Body of pancreas (tissue), 4 donors: ENCODE measurements around the gene TNFAIP8.

ENCODE experiments used
- CTCF ChIP-seq, 7 experiments: fragments of 450-650 bp in 4 of 7; fragments of 200-600 bp in 3 of 7; sonication (generic) in 3 of 7; IDR thresholded peaks; one replicate each; pipeline ENCODE4 v1.5.1; 2016 to 2019; ENCODE audit warnings: antibody characterized with exemption in 7 of 7
- POLR2A ChIP-seq, 3 donors: fragments of 450-650 bp; IDR thresholded peaks; one replicate each; pipeline ENCODE4 v1.6.1; 2016; ENCODE audit warnings: antibody characterized with exemption in 3 of 3, mild to moderate bottlenecking in 2 of 3

- TF ChIP-seq CTCF (IDR thresholded peaks at IDR 0.05): no peak
- TF ChIP-seq POLR2A (IDR thresholded peaks at IDR 0.05): no peak
Measured at GRCh38 chr5:119387945-119388618, 32.3 kb downstream of the TNFAIP8 start.
